Measurements from ENCODE around the gene PRKN.

The PRKN gene

DNA sequence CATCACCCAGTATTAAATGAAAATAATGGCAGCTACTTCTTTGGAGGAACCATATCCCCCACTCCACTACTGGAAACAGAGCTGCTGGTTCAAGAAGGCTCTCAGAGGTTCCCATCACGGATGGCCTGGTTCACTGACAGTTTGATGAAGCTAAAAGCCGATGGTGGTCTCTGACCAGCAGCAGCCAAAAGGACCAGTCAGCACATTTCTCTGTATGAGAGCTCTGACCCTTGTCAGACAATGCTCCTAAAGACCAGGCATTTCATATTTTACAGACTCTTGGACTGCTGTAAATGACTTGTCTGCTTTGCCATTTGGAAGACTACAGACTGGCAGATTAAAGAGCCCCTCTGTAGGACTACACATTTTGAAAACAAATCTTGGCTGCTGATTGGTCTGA, 16.6 kb downstream of the PRKN start:
- H3K4me3 ChIP-seq (ENCODE audit: low read depth in 1 of 2, low read length in 2 of 2): no peak overlapping the region
- H3K4me1 ChIP-seq (ENCODE audit: control insufficient read depth in 1 of 2, insufficient read depth in 2 of 2, low read length in 2 of 2): peaks cover 0 to 7% of the 10 kb centered on the region in 2 donors
- H3K9me3 ChIP-seq (ENCODE audit: control insufficient read depth in 1 of 2, low read length in 2 of 2): no peaks in the 10 kb centered on the region
- H3K27me3 ChIP-seq (ENCODE audit: low read depth, low read length): no peaks in the 10 kb centered on the region
- H3K36me3 ChIP-seq (ENCODE audit: control insufficient read depth in 1 of 2, insufficient read depth in 2 of 2, low read length in 2 of 2): no peaks in the 10 kb centered on the region
- H3K27ac ChIP-seq (ENCODE audit: low read length): no peak overlapping the region

GRCh38 chr6:162710419-162710818, 17.1 kb downstream of the PRKN start:
- Histone ChIP-seq H3K27me3 (ENCODE audit: low read depth, low read length) (no peaks in the 10 kb centered on the region), H3K9me3 (ENCODE audit: control insufficient read depth in 1 of 2, low read length in 2 of 2) (no peaks in the 10 kb centered on the region), H3K4me1 (ENCODE audit: control insufficient read depth in 1 of 2, insufficient read depth in 2 of 2, low read length in 2 of 2) (peaks cover 0 to 11% of the 10 kb centered on the region in 2 donors), H3K36me3 (ENCODE audit: control insufficient read depth in 1 of 2, insufficient read depth in 2 of 2, low read length in 2 of 2) (no peaks in the 10 kb centered on the region), H3K4me3 (ENCODE audit: low read depth in 1 of 2, low read length in 2 of 2) (no peak overlapping the region), H3K27ac (ENCODE audit: low read length) (no peak overlapping the region)

GRCh38 chr6:162709431-162709830, 18.1 kb downstream of the PRKN start:
- peaks cover 0 to 11% of the 10 kb centered on the region in 2 donors for H3K4me1 ChIP-seq (ENCODE audit: control insufficient read depth in 1 of 2, insufficient read depth in 2 of 2, low read length in 2 of 2)

GRCh38 chr6:162708971-162709370, 18.6 kb downstream of the PRKN start:
- Histone ChIP-seq H3K36me3 (ENCODE audit: control insufficient read depth in 1 of 2, insufficient read depth in 2 of 2, low read length in 2 of 2) (no peaks in the 10 kb centered on the region), H3K9me3 (ENCODE audit: control insufficient read depth in 1 of 2, low read length in 2 of 2) (no peaks in the 10 kb centered on the region), H3K27me3 (ENCODE audit: low read depth, low read length) (no peaks in the 10 kb centered on the region), H3K27ac (ENCODE audit: low read length) (no peak overlapping the region), H3K4me3 (ENCODE audit: low read depth in 1 of 2, low read length in 2 of 2) (no peak overlapping the region), H3K4me1 (ENCODE audit: control insufficient read depth in 1 of 2, insufficient read depth in 2 of 2, low read length in 2 of 2) (peaks cover 0 to 11% of the 10 kb centered on the region in 2 donors)

More at GRCh38 chr6:162709431-162709830, 18.1 kb downstream of the PRKN start:
- Histone ChIP-seq H3K27ac (ENCODE audit: low read length) (no peak overlapping the region), H3K36me3 (ENCODE audit: control insufficient read depth in 1 of 2, insufficient read depth in 2 of 2, low read length in 2 of 2) (no peaks in the 10 kb centered on the region), H3K4me3 (ENCODE audit: low read depth in 1 of 2, low read length in 2 of 2) (no peak overlapping the region), H3K9me3 (ENCODE audit: control insufficient read depth in 1 of 2, low read length in 2 of 2) (no peaks in the 10 kb centered on the region), H3K27me3 (ENCODE audit: low read depth, low read length) (no peaks in the 10 kb centered on the region)

- Histone ChIP-seq H3K9me3 (ENCODE audit: control insufficient read depth in 1 of 2, low read length in 2 of 2) (no peaks in the 10 kb centered on the region), H3K4me1 (ENCODE audit: control insufficient read depth in 1 of 2, insufficient read depth in 2 of 2, low read length in 2 of 2) (peaks cover 0 to 11% of the 10 kb centered on the region in 2 donors), H3K4me3 (ENCODE audit: low read depth in 1 of 2, low read length in 2 of 2) (peak overlapping the region; percentile 16 to 34), H3K27me3 (ENCODE audit: low read depth, low read length) (no peaks in the 10 kb centered on the region), H3K36me3 (ENCODE audit: control insufficient read depth in 1 of 2, insufficient read depth in 2 of 2, low read length in 2 of 2) (no peaks in the 10 kb centered on the region), H3K27ac (ENCODE audit: low read length) (peak overlapping the region; percentile 10)
These were observed 21.3 kb downstream of the PRKN start for GRCh38 chr6:162706232-162706631.

DNA sequence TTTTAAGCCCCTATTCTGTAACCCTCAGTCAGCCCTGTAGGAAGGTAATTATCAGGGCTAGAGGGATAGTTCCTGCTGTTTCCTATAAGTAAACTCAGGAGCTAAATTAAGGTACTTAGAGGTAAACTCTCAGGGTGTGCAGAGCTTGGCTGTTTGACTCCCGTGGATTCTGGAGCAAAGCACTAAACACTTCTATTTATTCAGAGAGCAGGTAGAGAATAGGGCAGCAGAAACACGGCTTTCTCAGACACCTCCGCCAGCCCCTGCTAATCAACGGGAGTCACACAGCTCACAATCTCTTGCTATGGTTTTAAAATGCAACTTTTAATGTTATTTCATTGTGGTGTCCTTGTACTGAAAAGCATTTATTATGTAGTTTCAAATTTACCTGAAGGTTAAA, 21.8 kb downstream of the PRKN start:
- Histone ChIP-seq H3K4me1 (ENCODE audit: control insufficient read depth in 1 of 2, insufficient read depth in 2 of 2, low read length in 2 of 2) (peaks cover 0 to 11% of the 10 kb centered on the region in 2 donors), H3K4me3 (ENCODE audit: low read depth in 1 of 2, low read length in 2 of 2) (no peak overlapping the region), H3K36me3 (ENCODE audit: control insufficient read depth in 1 of 2, insufficient read depth in 2 of 2, low read length in 2 of 2) (no peaks in the 10 kb centered on the region), H3K27ac (ENCODE audit: low read length) (no peak overlapping the region), H3K27me3 (ENCODE audit: low read depth, low read length) (no peaks in the 10 kb centered on the region), H3K9me3 (ENCODE audit: control insufficient read depth in 1 of 2, low read length in 2 of 2) (no peaks in the 10 kb centered on the region)

- Histone ChIP-seq H3K27ac (ENCODE audit: low read length) (no peak overlapping the region), H3K4me3 (ENCODE audit: low read depth in 1 of 2, low read length in 2 of 2) (no peak overlapping the region)
These were observed 23.6 kb downstream of the PRKN start for GRCh38 chr6:162704001-162704400.

DNA sequence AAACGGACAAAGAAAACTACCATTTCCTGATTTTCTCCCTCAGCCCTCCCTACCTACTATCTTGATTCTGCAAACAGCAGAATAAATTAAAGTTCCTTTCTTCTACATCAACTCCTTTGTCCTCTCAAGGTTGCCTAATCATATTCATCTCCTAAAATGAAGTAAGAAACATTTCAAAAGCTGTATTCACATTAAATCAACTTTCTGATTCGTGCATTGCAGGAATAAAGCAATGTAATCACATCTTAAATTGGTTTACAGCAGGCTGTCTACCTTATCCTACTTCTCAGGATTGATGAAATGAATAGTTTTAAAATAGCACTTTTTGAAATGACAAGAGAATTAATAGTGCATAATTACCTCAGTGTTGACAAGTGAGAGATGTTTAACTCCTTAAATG, 25.1 kb downstream of the PRKN start:
- H3K4me3 ChIP-seq (ENCODE audit: low read depth in 1 of 2, low read length in 2 of 2): no peak overlapping the region
- no peaks in the 10 kb centered on the region for H3K36me3 ChIP-seq (ENCODE audit: control insufficient read depth in 1 of 2, insufficient read depth in 2 of 2, low read length in 2 of 2)
- H3K9me3 ChIP-seq (ENCODE audit: control insufficient read depth in 1 of 2, low read length in 2 of 2): no peaks in the 10 kb centered on the region
- no peak overlapping the region for H3K27ac ChIP-seq (ENCODE audit: low read length)
- peaks cover 0 to 11% of the 10 kb centered on the region in 2 donors for H3K4me1 ChIP-seq (ENCODE audit: control insufficient read depth in 1 of 2, insufficient read depth in 2 of 2, low read length in 2 of 2)
- no peaks in the 10 kb centered on the region for H3K27me3 ChIP-seq (ENCODE audit: low read depth, low read length)

More at GRCh38 chr6:162704001-162704400, 23.6 kb downstream of the PRKN start:
- no peaks in the 10 kb centered on the region for H3K9me3 ChIP-seq (ENCODE audit: control insufficient read depth in 1 of 2, low read length in 2 of 2)
- H3K27me3 ChIP-seq (ENCODE audit: low read depth, low read length): no peaks in the 10 kb centered on the region
- no peaks in the 10 kb centered on the region for H3K36me3 ChIP-seq (ENCODE audit: control insufficient read depth in 1 of 2, insufficient read depth in 2 of 2, low read length in 2 of 2)
- peaks cover 0 to 11% of the 10 kb centered on the region in 2 donors for H3K4me1 ChIP-seq (ENCODE audit: control insufficient read depth in 1 of 2, insufficient read depth in 2 of 2, low read length in 2 of 2)

DNA sequence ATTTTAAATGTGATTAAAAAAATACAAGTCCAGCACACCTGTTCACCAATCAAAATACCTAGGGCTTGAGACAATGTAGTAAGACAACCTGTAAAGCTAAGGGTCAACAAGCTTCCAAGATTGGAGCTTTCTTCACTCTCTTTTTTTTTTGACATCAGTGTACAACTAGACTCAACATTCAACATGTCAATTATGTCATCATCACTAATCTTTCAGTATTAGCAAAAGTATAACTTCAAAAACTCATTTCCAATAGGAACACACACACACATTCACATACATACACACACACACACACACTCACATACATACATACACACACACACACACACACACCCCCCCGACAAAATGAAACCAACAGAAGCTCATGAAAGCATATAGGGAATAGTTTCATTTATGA, 26.0 kb downstream of the PRKN start:
- H3K4me3 ChIP-seq (ENCODE audit: low read depth in 1 of 2, low read length in 2 of 2): no peak overlapping the region
- no peak overlapping the region for H3K27ac ChIP-seq (ENCODE audit: low read length)
- H3K9me3 ChIP-seq (ENCODE audit: control insufficient read depth in 1 of 2, low read length in 2 of 2): no peaks in the 10 kb centered on the region
- H3K36me3 ChIP-seq (ENCODE audit: control insufficient read depth in 1 of 2, insufficient read depth in 2 of 2, low read length in 2 of 2): no peaks in the 10 kb centered on the region
- peaks cover 0 to 11% of the 10 kb centered on the region in 2 donors for H3K4me1 ChIP-seq (ENCODE audit: control insufficient read depth in 1 of 2, insufficient read depth in 2 of 2, low read length in 2 of 2)
- no peaks in the 10 kb centered on the region for H3K27me3 ChIP-seq (ENCODE audit: low read depth, low read length)

GRCh38 chr6:162700966-162701365, 26.6 kb downstream of the PRKN start:
- no peaks in the 10 kb centered on the region for H3K27me3 ChIP-seq (ENCODE audit: low read depth, low read length)
- H3K27ac ChIP-seq (ENCODE audit: low read length): no peak overlapping the region
- no peaks in the 10 kb centered on the region for H3K36me3 ChIP-seq (ENCODE audit: control insufficient read depth in 1 of 2, insufficient read depth in 2 of 2, low read length in 2 of 2)
- no peaks in the 10 kb centered on the region for H3K9me3 ChIP-seq (ENCODE audit: control insufficient read depth in 1 of 2, low read length in 2 of 2)
- H3K4me3 ChIP-seq (ENCODE audit: low read depth in 1 of 2, low read length in 2 of 2): no peak overlapping the region
- H3K4me1 ChIP-seq (ENCODE audit: control insufficient read depth in 1 of 2, insufficient read depth in 2 of 2, low read length in 2 of 2): peaks cover 0 to 5% of the 10 kb centered on the region in 2 donors

DNA sequence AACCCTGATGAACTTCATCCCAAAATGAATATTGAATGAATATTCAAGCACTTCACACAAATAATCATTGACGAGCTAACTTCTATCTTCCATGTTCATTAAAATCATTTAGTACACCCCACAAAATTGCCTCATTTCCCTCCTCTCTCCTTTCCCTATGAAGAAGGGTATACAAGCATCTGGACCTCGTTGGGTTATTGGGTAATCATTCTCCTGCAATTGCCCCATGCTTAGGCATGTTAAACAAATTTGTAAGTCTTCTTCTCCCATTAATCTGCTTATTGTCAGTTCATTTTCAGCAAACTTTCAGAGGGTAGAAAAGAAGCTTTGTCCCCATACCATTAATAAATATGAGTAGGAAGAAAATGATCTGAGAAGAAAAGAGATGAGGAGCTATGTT, 27.6 kb downstream of the PRKN start:
- Histone ChIP-seq H3K36me3 (ENCODE audit: control insufficient read depth in 1 of 2, insufficient read depth in 2 of 2, low read length in 2 of 2) (no peaks in the 10 kb centered on the region), H3K27ac (ENCODE audit: low read length) (no peak overlapping the region), H3K27me3 (ENCODE audit: low read depth, low read length) (no peaks in the 10 kb centered on the region), H3K4me1 (ENCODE audit: control insufficient read depth in 1 of 2, insufficient read depth in 2 of 2, low read length in 2 of 2) (no peaks in the 10 kb centered on the region), H3K9me3 (ENCODE audit: control insufficient read depth in 1 of 2, low read length in 2 of 2) (no peaks in the 10 kb centered on the region), H3K4me3 (ENCODE audit: low read depth in 1 of 2, low read length in 2 of 2) (no peak overlapping the region)

DNA sequence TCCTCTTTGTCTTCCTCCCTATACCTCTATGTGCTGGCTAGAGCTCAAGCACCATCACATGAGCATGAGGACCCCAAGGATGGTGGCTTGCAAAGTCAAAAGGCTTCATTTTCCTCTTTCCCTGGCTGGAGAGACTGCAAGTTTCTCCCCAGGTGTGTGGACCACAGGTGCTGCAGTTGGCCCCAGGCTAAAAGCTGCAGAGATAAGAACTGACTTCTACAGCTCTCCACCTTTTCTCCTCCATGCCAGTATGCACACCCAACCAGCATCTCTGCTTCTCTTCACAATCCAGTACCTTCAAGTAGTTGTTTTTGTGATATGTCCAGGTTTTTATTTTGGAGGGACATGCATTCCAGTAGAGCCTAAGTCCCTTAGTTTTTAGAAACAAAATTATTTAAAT, 29.1 kb downstream of the PRKN start:
- no peaks in the 10 kb centered on the region for H3K9me3 ChIP-seq (ENCODE audit: control insufficient read depth in 1 of 2, low read length in 2 of 2)
- no peaks in the 10 kb centered on the region for H3K36me3 ChIP-seq (ENCODE audit: control insufficient read depth in 1 of 2, insufficient read depth in 2 of 2, low read length in 2 of 2)
- no peak overlapping the region for H3K4me3 ChIP-seq (ENCODE audit: low read depth in 1 of 2, low read length in 2 of 2)
- no peaks in the 10 kb centered on the region for H3K27me3 ChIP-seq (ENCODE audit: low read depth, low read length)
- no peak overlapping the region for H3K27ac ChIP-seq (ENCODE audit: low read length)
- H3K4me1 ChIP-seq (ENCODE audit: control insufficient read depth in 1 of 2, insufficient read depth in 2 of 2, low read length in 2 of 2): no peaks in the 10 kb centered on the region
